ENCODE results near the gene ORM2. TPM values are rescaled to one million over a fixed set of nuclear protein-coding genes. Genes with fewer than 3 reads are reported as not detected.

The ORM2 gene
- total and polyA plus RNA-seq, 10 donors = 0.13 to 0.93 (median 0.38) TPM; not detected in 6

GRCh38 chr9:114291886-114292590 lies 37.6 kb upstream of the ORM2 start:
- 83 to 89% (median 87%) methylated on average over 11 of the region's 11 CpGs for WGBS, 5 donors
- intact Hi-C loops (cut with DNase I; ENCODE audit: low total_unique reads) = loop anchor here (10.0 kb wide), 1 partner anchor 207 kb away; no protein-coding TSS in a partner anchor
- DNase-seq = peak; percentile 38
- H3K36me3 ChIP-seq = no peaks in the 10 kb centered on the region
- H3K27ac ChIP-seq = no peak overlapping the region
- H3K4me1 ChIP-seq = peaks cover 0 to 15% (median 4%) of the 10 kb centered on the region in 6 donors
- TF ChIP-seq CTCF (IDR thresholded peaks at IDR 0.05 in 8 of 11, conservative IDR thresholded peaks at IDR 0.05 in 3 of 11) (no peak), POLR2AphosphoS5 (IDR thresholded peaks at IDR 0.05) (no peak), POLR2A (IDR thresholded peaks at IDR 0.05) (no peak)
- H3K27me3 ChIP-seq (replicated peaks in 1 of 7) = peaks cover 0 to 12% (median 0%) of the 10 kb centered on the region in 7 donors
- peaks cover 0 to 30% (median 27%) of the 10 kb centered on the region in 8 donors for H3K9me3 ChIP-seq
- no peak overlapping the region for H3K4me3 ChIP-seq

DNA sequence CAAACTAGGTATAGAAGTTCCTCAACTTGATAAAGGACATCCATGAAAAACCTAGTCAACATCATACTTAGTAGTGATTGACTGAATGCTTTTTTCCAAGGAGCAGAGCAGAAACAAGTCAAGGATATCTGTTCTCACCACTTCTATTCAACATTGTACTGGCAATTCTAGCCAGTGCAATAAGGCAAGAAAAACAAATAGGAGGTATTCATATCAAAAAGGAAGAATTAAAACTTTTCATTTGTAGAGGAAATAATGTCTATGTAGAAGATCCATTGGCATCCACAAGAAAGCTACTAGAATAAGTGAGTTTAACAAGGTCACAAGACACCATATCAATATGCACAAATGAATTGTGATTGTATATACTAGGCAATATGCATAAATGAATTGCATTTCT lies 35.0 kb upstream of the ORM2 start:
- H3K4me1 ChIP-seq = peaks cover 0 to 4% (median 0%) of the 10 kb centered on the region in 6 donors
- peaks cover 0 to 12% (median 0%) of the 10 kb centered on the region in 7 donors for H3K27me3 ChIP-seq (replicated peaks in 1 of 7)
- no peaks in the 10 kb centered on the region for H3K36me3 ChIP-seq
- H3K9me3 ChIP-seq = peaks cover 0 to 30% (median 27%) of the 10 kb centered on the region in 8 donors
- H3K4me3 ChIP-seq = no peak overlapping the region
- H3K27ac ChIP-seq = no peak overlapping the region
- intact Hi-C loops (cut with DNase I; ENCODE audit: low total_unique reads) = loop anchor here (10.0 kb wide), 1 partner anchor 210 kb away; no protein-coding TSS in a partner anchor
- TF ChIP-seq CTCF (IDR thresholded peaks at IDR 0.05 in 8 of 11, conservative IDR thresholded peaks at IDR 0.05 in 3 of 11) = no peak
- no peak for DNase-seq

DNA sequence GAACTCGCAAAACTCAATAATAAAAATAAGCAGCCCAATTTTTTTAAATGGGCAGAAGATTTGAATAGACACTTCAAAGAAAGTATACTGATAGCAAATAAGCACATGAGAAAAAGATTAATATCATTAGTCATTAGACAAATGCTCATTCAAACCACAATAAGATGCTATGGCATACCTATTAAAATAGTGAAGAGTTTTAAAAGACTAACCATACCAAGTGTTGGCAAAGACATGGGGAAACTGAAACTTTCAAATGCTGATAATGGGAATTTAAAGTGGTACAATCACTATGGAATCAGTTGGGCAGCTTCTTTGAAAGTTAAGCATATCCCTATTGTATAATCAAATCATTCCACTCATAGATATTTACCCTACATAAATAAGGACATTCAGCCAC lies 33.3 kb upstream of the ORM2 start:
- 95 to 100% (median 98%) methylated on average over 1 of the region's 1 CpG for WGBS, 5 donors
- Histone ChIP-seq H3K4me3 (no peak overlapping the region), H3K27me3 (replicated peaks in 1 of 7) (peaks cover 0 to 10% (median 0%) of the 10 kb centered on the region in 7 donors), H3K36me3 (no peaks in the 10 kb centered on the region), H3K9me3 (peaks cover 0 to 30% (median 27%) of the 10 kb centered on the region in 8 donors), H3K27ac (no peak overlapping the region), H3K4me1 (no peaks in the 10 kb centered on the region)
- no peak for DNase-seq
- intact Hi-C loops (cut with DNase I; ENCODE audit: low total_unique reads) = loop anchor here (10.0 kb wide), 1 partner anchor 212 kb away; no protein-coding TSS in a partner anchor
- TF ChIP-seq POLR2A (IDR thresholded peaks at IDR 0.05) = no peak
- no peak for TF ChIP-seq CTCF (IDR thresholded peaks at IDR 0.05 in 8 of 11, conservative IDR thresholded peaks at IDR 0.05 in 3 of 11)
- TF ChIP-seq POLR2AphosphoS5 (IDR thresholded peaks at IDR 0.05) = no peak
